HG03108 (cell line): ENCODE measurements around the gene CFAP299.
"Not testable (repeated sequence)": the region's sequence is repeated elsewhere in the genome, so short reads cannot be mapped to it uniquely, and the experiment has no call there.

Source experiments
- ATAC-seq: cut with Tn5 transposase; IDR thresholded peaks from one replicate; pipeline ENCODE4 v1.9.1; 2021; ENCODE audit warnings: moderate library complexity; ENCODE audit not compliant: unreplicated experiment

CFAP299 gene

GRCh38 chr4:80586716-80587115 lies 251.2 kb downstream of the CFAP299 start:
- no peak for ATAC-seq

- no peak for ATAC-seq
Measured at GRCh38 chr4:80587871-80588385, 252.4 kb downstream of the CFAP299 start.

- ATAC-seq = no peak
Measured at GRCh38 chr4:80592950-80593349, 257.4 kb downstream of the CFAP299 start.

GRCh38 chr4:80594701-80595100 lies 259.2 kb downstream of the CFAP299 start:
- no peak for ATAC-seq

- ATAC-seq = no peak
Measured at GRCh38 chr4:80608281-80608980, 272.9 kb downstream of the CFAP299 start.

GRCh38 chr4:80610199-80610598 lies 274.7 kb downstream of the CFAP299 start:
- no peak for ATAC-seq

GRCh38 chr4:80610845-80611677 lies 275.5 kb downstream of the CFAP299 start:
- ATAC-seq = peak; percentile 87

- no peak for ATAC-seq
Measured at GRCh38 chr4:80611678-80611979, 276.1 kb downstream of the CFAP299 start.

GRCh38 chr4:80613470-80613869 lies 277.9 kb downstream of the CFAP299 start:
- no peak for ATAC-seq

GRCh38 chr4:80614319-80614718 lies 278.8 kb downstream of the CFAP299 start:
- ATAC-seq = no peak

- no peak for ATAC-seq
Measured at GRCh38 chr4:80615099-80615498, 279.6 kb downstream of the CFAP299 start.

GRCh38 chr4:80619070-80619674 lies 283.6 kb downstream of the CFAP299 start:
- no peak for ATAC-seq

- ATAC-seq = no peak
Measured at GRCh38 chr4:80631861-80632260, 296.3 kb downstream of the CFAP299 start.

GRCh38 chr4:80637190-80637589 lies 301.7 kb downstream of the CFAP299 start:
- ATAC-seq = no peak

- ATAC-seq = no peak
Measured at GRCh38 chr4:80646061-80646460, 310.5 kb downstream of the CFAP299 start.

GRCh38 chr4:80655662-80656061 lies 320.1 kb downstream of the CFAP299 start:
- ATAC-seq = no peak

- ATAC-seq = not testable (repeated sequence)
Measured at GRCh38 chr4:80670118-80670517, 334.6 kb downstream of the CFAP299 start.

GRCh38 chr4:80678413-80678812 lies 342.9 kb downstream of the CFAP299 start:
- no peak for ATAC-seq

GRCh38 chr4:80680934-80681333 lies 345.4 kb downstream of the CFAP299 start:
- ATAC-seq = no peak

GRCh38 chr4:80685214-80685613 lies 349.7 kb downstream of the CFAP299 start:
- ATAC-seq = no peak

GRCh38 chr4:80687736-80688135 lies 352.2 kb downstream of the CFAP299 start:
- ATAC-seq = not testable (repeated sequence)

GRCh38 chr4:80694171-80694570 lies 358.6 kb downstream of the CFAP299 start:
- no peak for ATAC-seq
